H9 (cell line): ENCODE measurements around the gene LEF1. TPM values are rescaled to one million over a fixed set of nuclear protein-coding genes. Genes with fewer than 3 reads are reported as not detected.

Experiments
- DNase-seq: peaks from one replicate; pipeline ENCODE4 v3.0.0-alpha.2; 2017
- H2AFZ ChIP-seq: one replicate; pipeline ENCODE4 v1.6.1; 2013; ENCODE audit warnings: mild to moderate bottlenecking, low read length, control low read depth, moderate library complexity
- H2AK5ac ChIP-seq: 2 replicates; pipeline ENCODE4 v1.6.1; 2013; ENCODE audit warnings: low read length, control low read depth, mixed read lengths; ENCODE audit not compliant: insufficient read length
- H2BK120ac ChIP-seq: one replicate; pipeline ENCODE4 v1.6.1; 2013; ENCODE audit warnings: low read depth, mild to moderate bottlenecking, low read length, control low read depth, inconsistent platforms; ENCODE audit not compliant: poor library complexity, severe bottlenecking
- H2BK12ac ChIP-seq: 2 replicates; pipeline ENCODE4 v1.6.1; 2013; ENCODE audit warnings: low read length, control low read depth, mixed read lengths, low read depth; ENCODE audit not compliant: insufficient read length
- H2BK15ac ChIP-seq: 2 replicates; pipeline ENCODE4 v1.6.1; 2013; ENCODE audit warnings: low read depth, low read length, control low read depth
- H2BK20ac ChIP-seq: one replicate; pipeline ENCODE4 v1.6.1; 2013; ENCODE audit warnings: low read depth, mild to moderate bottlenecking, low read length, control low read depth, inconsistent platforms; ENCODE audit not compliant: poor library complexity, severe bottlenecking
- H2BK5ac ChIP-seq: 2 replicates; pipeline ENCODE4 v1.6.1; 2013; ENCODE audit warnings: low read length, control low read depth, mixed read lengths; ENCODE audit not compliant: insufficient read length
- H3K14ac ChIP-seq: 2 replicates; pipeline ENCODE4 v1.6.1; 2013; ENCODE audit warnings: low read length, control low read depth; ENCODE audit not compliant: insufficient read depth
- H3K18ac ChIP-seq: 2 replicates; pipeline ENCODE4 v1.6.1; 2013; ENCODE audit warnings: low read depth, mild to moderate bottlenecking, mixed read lengths, low read length, control low read depth; ENCODE audit not compliant: insufficient read length
- H3K23ac ChIP-seq: 2 replicates; pipeline ENCODE4 v1.6.1; 2013; ENCODE audit warnings: low read length, control low read depth, mixed read lengths, low read depth; ENCODE audit not compliant: insufficient read length
- H3K23me2 ChIP-seq: 2 replicates; pipeline ENCODE4 v1.6.1; 2013; ENCODE audit warnings: low read depth, mild to moderate bottlenecking, mixed read lengths, low read length, control low read depth; ENCODE audit not compliant: insufficient read length, poor library complexity, severe bottlenecking
- H3K27ac ChIP-seq: 2 replicates; pipeline ENCODE4 v1.5.1; 2013; ENCODE audit warnings: low read length, control low read depth, mixed read lengths, low read depth; ENCODE audit not compliant: insufficient read length
- H3K27me3 ChIP-seq: 2 replicates; pipeline ENCODE4 v1.6.1; 2013; ENCODE audit warnings: low read length, control low read depth, inconsistent platforms; ENCODE audit not compliant: insufficient read depth
- H3K4ac ChIP-seq: 2 replicates; pipeline ENCODE4 v1.6.1; 2013; ENCODE audit warnings: low read depth, mild to moderate bottlenecking, control low read depth, inconsistent platforms, low read length, moderate library complexity
- H3K4me1 ChIP-seq: 2 replicates; pipeline ENCODE4 v1.6.1; 2013; ENCODE audit warnings: low read length, control low read depth, inconsistent platforms; ENCODE audit not compliant: insufficient read depth
- H3K4me2 ChIP-seq: 2 replicates; pipeline ENCODE4 v1.6.1; 2013; ENCODE audit warnings: low read length, control low read depth, mixed read lengths; ENCODE audit not compliant: insufficient read length, insufficient read depth
- H3K56ac ChIP-seq: 2 replicates; pipeline ENCODE4 v1.6.1; 2013; ENCODE audit warnings: low read depth, mild to moderate bottlenecking, mixed read lengths, low read length, control low read depth; ENCODE audit not compliant: insufficient read length
- H3K79me1 ChIP-seq: 2 replicates; pipeline ENCODE4 v1.6.1; 2013; ENCODE audit warnings: low read depth, mild to moderate bottlenecking, moderate library complexity, low read length, control low read depth, inconsistent platforms; ENCODE audit not compliant: insufficient read depth, poor library complexity, severe bottlenecking
- H3K79me2 ChIP-seq: 2 replicates; pipeline ENCODE4 v1.6.1; 2013; ENCODE audit warnings: low read length, control low read depth, inconsistent platforms; ENCODE audit not compliant: insufficient read depth
- H3K9ac ChIP-seq: 2 replicates; pipeline ENCODE4 v1.6.1; 2013; ENCODE audit warnings: low read length, control low read depth, mixed read lengths; ENCODE audit not compliant: insufficient read length; ENCODE audit errors: extremely low read depth
- H3K9me3 ChIP-seq: one replicate; pipeline ENCODE4 v1.6.1; 2013; ENCODE audit warnings: low read depth, low read length, inconsistent platforms; ENCODE audit not compliant: control insufficient read depth
- H3T11ph ChIP-seq: one replicate; pipeline ENCODE4 v1.6.1; 2013; ENCODE audit warnings: mild to moderate bottlenecking, low read length, control low read depth, inconsistent platforms
- H4K20me1 ChIP-seq: one replicate; pipeline ENCODE4 v1.6.1; 2013; ENCODE audit not compliant: control insufficient read depth, insufficient read length, insufficient read depth
- H4K5ac ChIP-seq: 2 replicates; pipeline ENCODE4 v1.6.1; 2013; ENCODE audit warnings: low read depth, mild to moderate bottlenecking, mixed read lengths, low read length, control low read depth; ENCODE audit not compliant: insufficient read length
- H4K8ac ChIP-seq: replicated peaks from 2 replicates; pipeline ENCODE4 v1.6.1; 2013; ENCODE audit warnings: low read length, control low read depth, mixed read lengths, low read depth; ENCODE audit not compliant: insufficient read length
- H4K91ac ChIP-seq: 2 replicates; pipeline ENCODE4 v1.6.1; 2013; ENCODE audit warnings: low read depth, mild to moderate bottlenecking, moderate library complexity, mixed read lengths, low read length, control low read depth; ENCODE audit not compliant: insufficient read length
- H3K27ac Mint-ChIP-seq, 3 experiments: 2 replicates in 2 of 3; 3 replicates in 1 of 3; pipeline ENCODE4 v1.8.0; 2020 to 2021; ENCODE audit warnings: mixed read lengths in 3 of 3, mild to moderate bottlenecking in 1 of 3, moderate library complexity in 1 of 3
- H3K27me3 Mint-ChIP-seq: 2 replicates; pipeline ENCODE4 v1.8.0; 2021; ENCODE audit warnings: low read depth, mild to moderate bottlenecking, moderate library complexity, mixed read lengths
- H3K36me3 Mint-ChIP-seq, 3 experiments: 2 replicates in 2 of 3; 3 replicates in 1 of 3; pipeline ENCODE4 v1.8.0; 2020 to 2021; ENCODE audit warnings: low read depth in 3 of 3, mixed read lengths in 3 of 3; ENCODE audit not compliant: insufficient read depth in 1 of 3
- H3K4me1 Mint-ChIP-seq, 2 experiments: 2 replicates each; pipeline ENCODE4 v1.8.0; 2020; ENCODE audit warnings: mixed read lengths in 2 of 2
- H3K4me3 Mint-ChIP-seq, 2 experiments: 2 replicates in 1 of 2; 3 replicates in 1 of 2; pipeline ENCODE4 v1.8.0; 2020 to 2021; ENCODE audit warnings: mild to moderate bottlenecking in 2 of 2, mixed read lengths in 2 of 2, moderate library complexity in 1 of 2
- H3K9me3 Mint-ChIP-seq, 2 experiments: 2 replicates in 1 of 2; 3 replicates in 1 of 2; pipeline ENCODE4 v1.8.0; 2020; ENCODE audit warnings: mild to moderate bottlenecking in 2 of 2, mixed read lengths in 2 of 2, moderate library complexity in 1 of 2
- CTCF ChIP-seq: fragments of 200-600 bp; sonication (generic); conservative IDR thresholded peaks from 3 replicates; pipeline ENCODE4 v1.8.0; 2021; ENCODE audit warnings: antibody characterized with exemption, mild to moderate bottlenecking
- WGBS: extraction: QIAGEN DNeasy Blood & Tissue Kit; methylation state at CpG from one replicate; pipeline ENCODE4 v1.1.7; 2013; ENCODE audit warnings: missing lambda C conversion rate, low lambda C conversion rate, mixed read lengths; ENCODE audit not compliant: insufficient read length; ENCODE audit errors: extremely low coverage; 5-methylcytosine and 5-hydroxymethylcytosine counted together
- long read RNA-seq: library from polyadenylated mRNA; unstranded; transcript quantifications from one replicate; pipeline ENCODE4 v2.0.0, GENCODE V29; 2020
- total RNA-seq: library from RNA; stranded (reverse); gene quantifications from 2 replicates; pipeline ENCODE4 v1.2.1, GENCODE V29; 2021

Gene LEF1
- 2.5 and 3.4 TPM in 2 replicates for total RNA-seq
- long read RNA-seq, partial matches to known transcripts: 1 of 2 reads
- long read RNA-seq, other reads (novel, unspliced or antisense): 0 of 2 reads

GRCh38 chr4:108168671-108169523 lies at the start of gene LEF1:
TSS of gene LEF1 (minus strand) at chr4:108168932. CDS start at chr4:108167767, 1,165 bp downstream.
- Mint-ChIP-seq H3K4me1 (peaks cover 44 to 58% of the 10 kb centered on the region in 2 experiments), H3K9me3 (peaks cover 0 to 6% of the 10 kb centered on the region in 2 experiments; a peak in 3 of 5 replicates), H3K36me3 (peaks cover 0 to 1% (median 0%) of the 10 kb centered on the region in 3 experiments; a peak in 1 of 7 replicates), H3K27me3 (peaks cover 97% of the 10 kb centered on the region), H3K4me3 (peak within 1 kb of the TSS; percentile 48 to 91), H3K27ac (no peak within 1 kb of the TSS; a peak in 1 of 7 replicates)
- Histone ChIP-seq H3K14ac (no peak within 1 kb of the TSS), H4K5ac (no peak within 1 kb of the TSS), H3K79me1 (no peaks in the 10 kb centered on the region), H2BK120ac (no peak within 1 kb of the TSS), H2BK20ac (no peak within 1 kb of the TSS), H2BK12ac (no peak within 1 kb of the TSS), H3K4ac (no peak within 1 kb of the TSS), H3K56ac (no peak within 1 kb of the TSS), H3T11ph (no peak within 1 kb of the TSS), H3K23ac (no peak within 1 kb of the TSS), H4K8ac (no peak within 1 kb of the TSS), H3K18ac (no peak within 1 kb of the TSS), H2AFZ (no peak within 1 kb of the TSS), H3K27me3 (peaks cover 83% of the 10 kb centered on the region), H3K4me1 (peaks cover 4% of the 10 kb centered on the region), H2AK5ac (no peak within 1 kb of the TSS), H3K4me2 (peak within 1 kb of the TSS; percentile 89), H4K20me1 (no peaks in the 10 kb centered on the region), H3K23me2 (peaks cover 39% of the 10 kb centered on the region), H4K91ac (no peak within 1 kb of the TSS), H3K27ac (no peak within 1 kb of the TSS), H2BK15ac (no peak within 1 kb of the TSS), H2BK5ac (no peak within 1 kb of the TSS), H3K9me3 (no peaks in the 10 kb centered on the region), H3K79me2 (no peaks in the 10 kb centered on the region), H3K9ac (no peak within 1 kb of the TSS)
- WGBS: no CpG with 5 or more reads among the region's 61 CpGs
- no peak for TF ChIP-seq CTCF
- peak; percentile 74 for DNase-seq
